Stimulated activated CD8-positive, alpha-beta memory T cell treated with anti-CD3 and anti-CD28 coated beads, Interleukin-15, amount 100 ng/mL, for 1 hour (primary cell): Measurements from ENCODE around the gene PHF13.
"Not testable (repeated sequence)": the region's sequence is repeated elsewhere in the genome, so short reads cannot be mapped to it uniquely, and the experiment has no call there.

Experiments used
- DNase-seq: peaks from one replicate; pipeline ENCODE4 v3.0.0-alpha.2; 2020; ENCODE audit warnings: low read depth

PHF13 gene

DNA sequence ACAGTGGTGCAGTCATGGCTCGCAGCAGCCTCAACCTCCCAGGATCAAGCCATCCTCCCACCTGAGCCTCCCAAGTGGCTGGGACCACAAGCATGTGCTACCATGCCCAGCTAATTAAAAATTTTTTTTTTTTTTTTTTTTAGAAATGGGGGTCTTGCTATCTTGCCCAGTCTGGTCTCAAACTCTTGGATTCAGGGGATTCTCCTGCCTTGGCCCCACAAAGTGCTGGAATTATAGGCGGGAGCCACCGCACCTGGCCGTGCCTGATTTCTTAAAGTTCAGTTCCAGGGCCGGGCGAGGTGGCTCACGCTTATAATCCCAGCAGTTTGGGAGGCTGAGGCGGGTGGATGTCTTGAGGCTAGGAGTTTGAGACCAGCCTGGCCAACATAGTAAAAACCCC lies 17.5 kb downstream of the PHF13 start:
- no peak for DNase-seq

DNA sequence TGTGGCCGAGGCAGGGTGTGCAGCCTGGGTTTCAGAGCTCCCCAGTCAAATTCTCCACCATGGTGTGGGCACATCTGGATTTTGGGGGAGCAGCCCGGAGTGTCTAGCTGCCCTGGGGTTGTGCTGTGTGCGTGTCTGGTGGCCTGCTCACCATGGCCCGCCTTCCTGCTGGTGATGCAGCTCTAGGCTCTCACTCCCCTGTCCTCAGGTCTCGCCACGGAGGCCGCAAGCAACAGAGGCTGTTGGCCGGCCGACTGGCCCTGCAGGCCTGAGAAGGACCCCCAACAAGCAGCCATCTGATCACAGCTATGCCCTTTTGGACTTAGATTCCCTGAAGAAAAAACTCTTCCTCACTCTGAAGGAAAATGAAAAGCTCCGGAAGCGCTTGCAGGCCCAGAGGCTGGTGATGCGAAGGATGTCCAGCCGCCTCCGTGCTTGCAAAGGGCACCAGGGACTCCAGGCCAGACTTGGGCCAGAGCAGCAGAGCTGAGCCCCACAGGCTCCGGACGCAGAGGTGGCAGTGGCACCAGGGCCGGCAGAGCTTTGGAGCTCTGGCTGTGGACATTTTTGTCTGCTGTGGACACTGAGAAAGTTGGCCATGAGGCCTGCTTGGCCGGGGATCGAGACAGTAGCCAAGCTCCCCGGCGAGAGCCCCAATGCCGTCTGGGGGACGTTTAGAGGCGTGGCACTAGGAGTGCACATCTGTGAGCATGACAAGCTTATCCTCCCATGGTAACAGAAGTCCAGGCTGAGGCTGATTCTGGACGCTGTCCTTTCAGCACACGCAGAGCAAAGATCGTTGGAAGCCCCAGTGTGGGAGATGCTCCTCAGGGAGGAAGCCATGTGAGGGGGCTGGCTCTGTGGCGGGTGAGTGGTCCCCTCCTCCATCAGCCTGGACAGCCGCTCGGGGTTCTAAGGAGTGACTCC lies 19.3 kb downstream of the PHF13 start:
- no peak for DNase-seq

DNA sequence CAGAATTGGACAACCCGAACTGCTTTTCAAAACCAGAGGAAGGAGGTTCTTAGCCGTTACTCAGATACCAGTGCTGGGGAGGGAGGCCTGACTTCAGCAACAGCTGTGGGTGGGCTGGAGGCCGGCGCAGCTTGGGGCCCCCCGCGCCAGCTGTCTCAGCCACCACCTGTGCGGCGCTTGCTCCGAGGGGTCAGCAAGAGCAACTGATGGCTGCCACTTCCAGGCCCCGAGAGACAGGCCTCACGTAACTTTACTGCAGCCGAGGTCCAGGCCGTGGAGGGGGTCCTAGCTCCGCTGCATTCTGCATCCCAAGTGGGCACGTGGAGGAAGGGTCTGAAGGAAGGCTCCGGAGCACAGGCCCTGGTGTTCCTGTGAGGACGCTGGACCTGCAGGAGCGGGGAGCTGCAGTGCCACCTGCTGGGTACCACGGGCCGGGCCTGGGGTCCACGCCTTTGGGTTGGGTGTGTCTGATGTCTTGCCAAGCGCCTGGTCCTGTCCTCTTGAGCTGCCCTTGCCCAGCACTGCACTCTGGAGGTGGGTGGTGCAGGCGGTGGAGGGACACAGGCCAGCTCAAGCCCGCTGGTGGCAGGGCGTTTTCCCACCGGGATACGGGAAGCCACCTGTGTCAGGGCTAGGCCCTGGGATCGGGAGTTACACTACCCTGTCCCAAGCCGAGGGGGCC lies 21.0 kb downstream of the PHF13 start:
- DNase-seq = peak; percentile 15

DNA sequence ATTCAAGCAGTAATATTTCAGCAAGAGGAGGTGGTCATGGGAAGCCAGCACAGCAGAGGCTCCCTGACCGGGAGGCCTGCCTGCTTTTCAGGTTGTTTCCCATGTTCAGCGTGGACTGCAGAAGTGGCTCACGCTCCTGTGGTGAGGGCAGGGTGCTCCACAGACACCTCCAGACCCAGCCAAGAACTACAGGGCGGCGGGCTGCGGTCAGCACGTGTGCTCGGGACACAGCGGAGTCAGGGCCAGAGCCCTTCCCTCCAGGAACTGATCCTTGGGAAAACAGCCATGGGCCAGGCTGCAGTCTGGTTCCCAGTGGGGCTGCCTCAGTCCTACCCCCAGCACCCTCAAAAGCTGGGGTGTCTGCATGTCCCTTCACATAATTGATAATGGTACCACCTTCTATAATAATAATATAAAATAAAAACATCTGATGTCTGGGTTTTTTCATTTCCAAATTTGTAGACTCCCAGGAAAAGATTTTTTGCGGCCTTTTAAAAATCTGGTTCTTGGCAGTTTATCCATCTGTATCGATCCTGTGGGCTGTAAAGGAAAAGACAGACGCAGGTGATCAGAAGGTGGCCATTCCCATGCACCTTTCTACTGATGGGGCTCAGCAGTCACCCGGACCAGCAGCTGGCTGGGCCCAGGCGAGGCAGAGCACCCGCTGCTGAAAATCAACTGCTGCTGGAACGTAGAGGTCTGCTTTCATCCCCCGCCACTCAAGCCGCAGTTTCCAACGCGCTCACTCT lies 21.8 kb downstream of the PHF13 start:
- DNase-seq = no peak

DNA sequence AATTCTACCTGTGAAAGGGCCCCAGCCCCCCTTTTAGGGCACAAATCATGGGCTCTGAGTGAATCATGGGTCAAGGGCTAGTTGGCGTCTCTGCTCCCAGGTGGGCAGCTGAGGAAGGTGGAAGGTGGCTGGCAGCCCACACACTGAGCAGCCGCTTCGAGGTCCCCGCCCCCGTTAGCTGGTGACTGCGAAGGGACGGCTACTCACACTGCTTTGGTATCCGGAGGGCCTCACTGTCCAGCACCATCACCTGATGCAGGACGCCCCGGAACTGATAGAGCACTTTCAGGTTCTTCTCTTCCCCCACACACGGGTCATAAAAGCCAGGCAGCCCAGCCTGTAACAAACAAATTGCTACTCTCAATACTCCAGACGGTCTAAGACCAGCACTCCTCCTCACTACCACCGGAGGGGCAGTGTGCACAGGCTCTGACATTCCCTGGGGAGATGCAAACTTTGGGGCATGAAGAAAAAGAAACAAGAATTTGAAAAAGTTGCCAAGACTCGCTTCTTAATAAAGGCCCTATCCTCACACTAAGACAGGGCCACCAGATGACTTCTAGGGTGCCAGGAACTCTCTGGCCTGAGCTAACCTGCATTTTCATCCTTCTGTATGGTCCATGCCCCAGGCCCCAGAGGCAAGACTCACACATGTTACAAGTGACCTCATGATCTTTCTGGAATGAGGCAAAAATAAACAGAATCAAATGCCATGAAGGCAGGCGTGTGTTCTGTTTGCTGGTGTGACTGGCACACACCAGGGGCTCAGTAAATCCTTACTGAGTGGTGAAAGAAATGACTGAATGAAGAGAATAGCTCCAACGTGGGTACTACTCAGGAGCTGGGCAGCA lies 22.6 kb downstream of the PHF13 start:
- no peak for DNase-seq

DNA sequence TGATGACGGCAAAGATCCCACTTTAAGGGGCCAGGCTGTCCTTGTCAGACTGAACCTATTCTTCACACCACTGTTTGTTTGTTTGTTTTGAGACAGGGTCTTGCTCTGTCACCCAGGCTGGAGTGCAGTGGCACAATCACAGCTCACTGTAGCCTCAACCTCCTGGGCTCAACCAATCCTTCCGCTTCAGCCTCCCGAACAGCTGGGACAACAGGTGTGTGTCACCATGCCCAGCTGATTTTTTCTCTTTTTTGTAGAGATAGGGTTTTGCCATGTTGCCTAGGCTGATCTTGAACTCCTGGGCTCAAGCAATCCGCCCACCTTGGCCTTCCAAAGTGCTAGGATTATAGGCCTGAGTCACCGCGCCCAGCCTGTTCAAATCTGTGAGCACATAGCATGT lies 23.2 kb downstream of the PHF13 start:
- DNase-seq = not testable (repeated sequence)

DNA sequence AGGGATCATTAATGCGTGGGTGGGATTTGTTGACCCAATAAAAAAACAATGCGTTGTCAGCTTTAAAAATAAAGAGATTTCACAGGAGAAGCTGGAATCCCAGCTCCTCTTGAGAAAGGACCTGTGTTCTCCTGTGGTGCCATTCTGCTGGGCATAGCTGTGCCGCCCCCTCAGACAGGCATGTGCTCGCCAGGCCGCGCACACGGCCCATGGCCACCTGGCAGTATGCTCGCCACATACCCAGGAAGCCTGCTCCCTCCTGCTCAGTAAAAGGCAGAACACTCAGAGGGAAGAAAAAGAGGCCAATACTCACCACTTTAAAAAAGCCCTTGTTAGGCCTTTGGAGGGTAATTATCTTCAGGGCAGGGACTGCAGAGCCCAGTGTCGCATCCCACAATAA lies 24.2 kb downstream of the PHF13 start:
- no peak for DNase-seq

DNA sequence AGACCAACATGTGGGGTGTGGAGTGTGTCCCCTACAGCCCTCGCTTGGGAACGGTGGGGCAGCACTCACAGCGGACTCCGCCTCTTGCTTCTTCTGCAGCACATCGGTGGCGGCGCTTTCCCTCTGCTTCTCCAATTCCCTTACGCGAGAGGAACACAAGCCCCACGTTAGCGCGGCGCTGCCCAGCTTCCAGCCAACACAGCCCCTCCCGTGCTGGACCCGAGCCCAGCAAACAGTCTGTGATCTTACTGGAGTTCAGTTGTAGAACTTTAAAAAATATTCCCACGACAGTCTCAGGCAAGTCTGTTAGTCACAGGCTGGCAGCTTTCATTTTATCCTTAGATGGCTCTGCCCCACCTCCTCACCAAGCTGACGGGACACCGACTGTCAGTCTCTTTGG lies 24.7 kb downstream of the PHF13 start:
- DNase-seq = no peak

DNA sequence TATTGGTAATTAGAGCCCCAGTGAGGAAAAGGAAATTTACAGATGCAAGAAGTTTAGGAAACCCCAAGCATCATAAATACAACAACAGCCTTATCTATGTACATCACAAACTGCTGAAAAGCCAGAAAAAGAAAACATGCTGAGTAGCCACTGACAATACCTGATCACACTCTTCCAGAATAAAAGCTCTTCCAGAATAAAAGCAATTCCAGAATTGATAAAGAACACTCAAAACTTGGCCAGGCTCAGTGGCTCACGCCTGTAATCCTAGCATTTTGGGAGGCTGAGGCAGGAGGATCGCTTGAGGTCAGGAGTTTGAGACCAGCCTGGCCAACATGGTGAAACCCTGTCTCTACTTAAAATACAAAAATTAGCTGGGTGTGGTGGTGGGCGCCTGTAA lies 27.3 kb downstream of the PHF13 start:
- DNase-seq = not testable (repeated sequence)

DNA sequence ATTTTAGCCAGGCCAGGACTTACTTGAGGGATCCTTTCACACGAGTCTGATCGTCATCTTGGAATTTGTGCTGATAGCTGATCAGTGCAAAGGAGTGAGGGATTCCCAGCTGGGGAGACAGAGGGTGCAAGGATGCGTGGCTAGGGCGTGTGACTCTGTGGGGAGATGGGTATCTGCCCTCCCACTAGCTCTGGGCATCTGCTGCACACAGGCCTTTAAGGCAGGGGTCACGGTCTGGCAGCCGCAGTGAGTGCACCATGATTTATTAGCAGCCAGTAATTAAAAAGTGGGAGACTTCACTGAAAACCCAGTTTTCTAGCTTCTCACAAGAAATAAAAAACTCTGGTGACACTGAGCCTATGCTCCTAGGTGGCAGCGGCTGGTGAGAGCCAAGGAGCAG lies 31.5 kb downstream of the PHF13 start:
- DNase-seq = no peak

DNA sequence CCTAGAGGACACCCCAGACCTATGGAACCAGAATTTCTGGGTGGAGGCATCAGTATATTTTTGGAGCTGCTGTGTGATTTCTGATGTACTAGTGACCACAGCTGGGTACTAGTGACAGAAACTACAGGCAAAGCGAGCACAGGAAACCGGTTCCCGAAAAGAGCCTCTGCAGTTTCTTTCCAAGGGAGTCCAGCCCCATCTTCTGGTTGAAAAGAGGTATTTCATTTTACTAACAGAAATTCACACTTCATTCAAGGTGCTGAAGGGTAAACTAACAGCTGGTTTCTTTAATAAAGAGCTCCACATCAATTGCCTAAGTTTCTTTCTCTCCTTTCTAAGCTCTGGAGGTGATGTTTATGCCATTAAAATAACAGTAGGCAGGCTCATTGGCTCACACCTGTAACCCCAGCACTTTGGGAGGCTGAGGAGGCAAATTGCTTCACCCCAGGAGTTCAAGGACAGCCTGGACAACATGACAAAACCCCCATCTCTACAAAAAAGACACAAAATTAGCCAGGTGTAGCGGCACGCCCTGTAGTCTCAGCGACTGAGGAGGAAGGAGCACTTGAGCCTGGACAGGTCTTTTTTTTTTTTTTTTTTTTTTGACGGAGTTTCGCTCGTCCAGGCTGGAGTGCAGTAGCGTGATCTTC lies 33.1 kb downstream of the PHF13 start:
- no peak for DNase-seq

DNA sequence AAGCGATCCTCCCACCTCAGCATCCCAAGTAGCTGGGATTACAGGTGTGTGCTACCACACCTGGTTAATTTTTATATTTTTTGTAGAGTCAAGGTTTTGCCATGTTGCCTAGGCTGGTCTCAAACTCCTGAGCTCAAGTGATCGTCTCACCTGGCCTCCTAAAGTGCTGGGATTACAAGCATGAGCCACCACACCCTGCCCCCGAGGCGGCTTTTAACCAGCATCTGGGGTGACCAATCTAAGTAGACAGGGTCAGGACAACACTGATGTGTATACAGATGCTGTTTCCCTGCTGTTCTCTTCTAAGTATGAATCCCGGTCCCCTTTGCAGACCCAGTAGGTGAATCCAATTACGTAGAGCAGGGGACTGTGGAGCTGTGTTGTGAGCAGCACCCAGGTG lies 35.0 kb downstream of the PHF13 start:
- DNase-seq = no peak

DNA sequence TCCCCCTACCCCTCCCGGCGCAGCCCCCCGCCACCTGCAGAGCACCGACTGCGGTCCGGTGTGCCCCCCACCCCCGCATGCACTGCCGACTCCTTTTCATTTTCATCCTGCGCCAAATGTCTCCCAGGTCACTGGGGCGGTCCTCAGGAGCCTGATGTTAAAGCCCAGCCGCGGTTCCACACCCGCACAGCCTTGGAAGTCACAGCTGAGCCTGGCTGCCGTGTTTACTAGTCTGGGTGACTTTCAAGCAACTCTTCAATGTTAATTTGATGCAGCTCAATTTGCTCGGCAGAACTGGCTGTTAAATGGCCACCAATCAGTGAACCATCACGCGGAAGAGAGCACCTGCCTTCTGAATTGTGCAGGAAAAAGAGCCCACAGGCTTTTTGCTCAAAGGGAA lies 38.4 kb downstream of the PHF13 start:
- DNase-seq = no peak

DNA sequence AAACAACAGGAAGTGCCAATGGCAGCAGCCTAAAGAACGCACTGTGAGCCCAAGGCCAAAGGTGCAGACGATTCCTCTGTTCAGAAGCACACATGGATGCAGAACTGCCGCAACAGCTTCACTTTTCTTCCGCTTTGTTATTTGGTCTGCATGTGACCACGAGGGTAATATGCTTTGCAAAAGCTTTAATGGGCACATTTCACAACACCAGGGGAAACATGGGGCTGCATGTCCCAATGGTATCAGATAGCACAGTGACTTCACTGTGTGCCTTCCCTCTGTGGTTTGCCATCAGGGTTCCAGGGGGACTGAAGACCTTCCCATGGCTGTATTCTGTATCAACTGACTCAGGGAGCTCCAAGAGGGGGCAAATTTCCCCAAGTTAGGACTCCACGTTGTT lies 39.5 kb downstream of the PHF13 start:
- no peak for DNase-seq

DNA sequence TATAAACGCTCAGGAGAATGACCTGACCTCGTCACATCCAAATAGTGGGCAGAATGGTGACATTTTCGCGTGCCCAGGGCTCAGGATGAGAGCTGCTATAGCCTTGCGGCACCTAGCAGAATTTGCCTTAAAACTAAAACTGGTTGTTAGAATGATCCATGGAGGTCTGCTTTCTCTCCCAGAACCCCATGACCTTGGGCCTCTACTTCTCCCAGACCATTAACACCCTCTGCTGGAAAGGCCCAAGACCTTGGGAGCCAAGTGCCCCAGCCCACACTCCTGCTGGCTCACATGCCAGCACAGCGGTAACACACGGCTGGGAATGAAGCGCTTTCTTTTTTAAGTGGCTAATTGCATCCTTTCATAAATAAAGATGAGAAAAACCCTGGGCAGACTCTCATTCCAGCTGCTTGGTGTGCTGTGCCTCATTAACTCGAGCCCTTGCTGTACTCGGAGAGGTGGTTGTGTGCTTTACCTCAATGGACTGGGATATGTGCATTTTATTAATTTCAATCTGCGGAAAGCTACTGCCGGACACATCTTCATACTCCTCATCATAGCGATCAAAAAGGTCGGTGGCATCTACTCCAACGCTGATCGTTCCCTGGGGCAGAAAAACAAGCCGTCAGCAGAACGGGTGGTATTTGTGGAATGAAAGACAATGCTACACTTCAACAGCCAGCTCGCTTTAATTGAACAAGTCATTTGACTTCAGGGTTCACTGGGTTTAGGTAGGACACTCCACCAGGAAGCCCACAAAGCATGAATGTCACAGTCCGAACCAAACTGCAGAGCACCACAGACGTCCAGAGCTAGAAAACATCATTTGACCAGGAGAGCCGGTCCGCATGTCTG lies 40.1 kb downstream of the PHF13 start:
- DNase-seq = no peak

DNA sequence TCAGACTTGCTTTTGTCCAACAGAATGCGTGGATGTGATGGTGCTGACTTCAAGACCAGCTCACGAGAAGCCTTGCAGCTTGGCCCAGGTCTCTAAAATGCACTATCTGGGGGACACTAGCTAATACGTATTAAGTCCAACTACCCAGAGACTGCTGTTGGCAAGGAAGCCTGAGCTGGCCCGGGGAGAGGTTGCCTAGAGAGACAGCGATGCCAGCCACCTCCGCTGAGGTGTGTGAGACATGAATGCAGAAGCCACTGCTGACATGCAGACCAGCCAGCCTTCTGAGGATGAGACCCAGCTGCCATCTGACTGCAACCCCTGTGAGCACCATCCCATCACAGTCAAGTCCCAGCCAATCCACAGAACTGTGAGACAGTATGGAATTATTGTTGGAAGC lies 43.6 kb downstream of the PHF13 start:
- no peak for DNase-seq

DNA sequence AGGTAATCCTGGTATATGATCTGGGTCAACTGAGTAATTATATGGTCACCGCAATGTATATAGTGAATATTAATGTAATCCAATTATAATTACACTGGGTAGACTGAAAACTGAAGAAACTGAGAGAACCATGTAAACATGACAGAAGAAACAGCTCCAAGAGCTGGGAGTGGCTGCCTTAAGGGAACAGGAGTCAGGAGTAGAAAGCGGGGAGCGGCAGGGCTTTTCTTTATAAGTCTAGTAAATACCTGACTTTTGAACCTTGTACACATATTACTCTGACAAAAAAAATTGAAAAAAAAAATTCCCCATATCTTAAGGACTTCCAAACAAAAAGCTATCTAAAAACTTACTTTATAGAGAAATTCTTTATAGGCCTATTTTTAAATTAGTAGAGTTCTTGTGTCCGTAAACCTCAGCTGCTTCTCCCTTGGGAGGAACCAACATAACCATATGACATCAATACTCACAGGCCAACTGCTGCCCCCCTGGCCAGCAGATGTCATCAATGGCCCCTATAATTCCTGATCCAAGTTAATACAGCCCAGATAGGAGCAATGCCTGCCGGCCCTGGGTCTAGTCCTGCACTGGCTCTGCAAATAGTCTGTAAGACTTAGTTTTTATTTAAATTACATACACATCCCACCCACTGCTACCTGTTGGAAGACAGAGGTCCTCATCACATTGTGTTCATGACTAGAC lies 45.0 kb downstream of the PHF13 start:
- DNase-seq = no peak

DNA sequence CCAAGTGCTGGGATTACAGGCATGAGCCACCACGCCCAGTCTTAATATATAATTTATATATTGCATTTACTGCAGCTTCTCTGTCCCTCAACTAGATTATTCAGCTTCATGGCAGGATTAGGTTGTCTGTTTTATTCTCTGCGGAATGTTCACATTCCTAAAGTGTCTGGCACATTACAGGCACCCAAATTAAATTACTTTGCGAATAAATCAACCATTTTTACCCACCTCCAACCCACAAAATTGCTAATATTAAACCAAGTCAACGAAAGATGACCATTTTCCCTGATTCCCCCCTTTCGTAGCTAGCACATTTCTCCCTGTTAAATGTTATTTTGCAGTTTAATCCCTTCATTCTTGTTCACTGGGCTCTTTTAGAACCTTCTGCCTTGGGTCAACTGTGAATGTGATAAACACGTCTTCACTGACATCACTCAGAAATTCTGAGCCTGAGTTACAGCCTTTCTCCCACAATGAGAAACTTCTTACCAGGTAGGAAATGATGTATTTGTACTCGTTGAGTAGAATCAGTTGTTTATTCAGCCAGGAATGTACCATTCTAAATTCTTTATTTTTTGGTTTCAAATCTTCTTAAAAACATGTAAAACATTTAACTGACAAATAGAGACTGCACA lies 47.0 kb downstream of the PHF13 start:
- no peak for DNase-seq

DNA sequence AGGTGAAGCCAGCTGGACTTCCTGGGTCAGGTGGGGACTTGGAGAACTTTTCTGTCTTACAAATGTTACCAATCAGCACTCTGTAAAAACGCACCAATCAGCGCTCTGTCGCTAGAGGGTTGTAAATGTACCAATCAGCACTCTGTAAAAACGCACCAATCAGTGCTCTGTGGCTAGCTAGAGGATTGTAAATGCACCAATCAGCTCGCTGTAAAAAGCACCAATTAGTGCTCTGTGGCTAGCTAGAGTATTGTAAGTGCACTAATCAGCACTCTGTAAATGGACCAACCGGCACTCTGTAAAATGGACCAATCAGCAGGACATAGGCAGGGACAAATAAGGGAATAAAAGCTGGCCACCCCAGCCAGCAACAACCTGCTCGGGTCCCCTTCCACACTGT lies 48.9 kb downstream of the PHF13 start:
- not testable (repeated sequence) for DNase-seq
